ENCODE results near the gene CCDC91. TPM values are rescaled to one million over a fixed set of nuclear protein-coding genes. Genes with fewer than 3 reads are reported as not detected.
"Not testable (repeated sequence)": the region's sequence is repeated elsewhere in the genome, so short reads cannot be mapped to it uniquely, and the experiment has no call there.

Gene CCDC91
- total and polyA plus RNA-seq, 9 of the 15 experiments (the other 6 are each of a cell fraction or from before 2014, with no cell fraction given) = 10.1 to 31.1 (median 26.3) TPM

DNA sequence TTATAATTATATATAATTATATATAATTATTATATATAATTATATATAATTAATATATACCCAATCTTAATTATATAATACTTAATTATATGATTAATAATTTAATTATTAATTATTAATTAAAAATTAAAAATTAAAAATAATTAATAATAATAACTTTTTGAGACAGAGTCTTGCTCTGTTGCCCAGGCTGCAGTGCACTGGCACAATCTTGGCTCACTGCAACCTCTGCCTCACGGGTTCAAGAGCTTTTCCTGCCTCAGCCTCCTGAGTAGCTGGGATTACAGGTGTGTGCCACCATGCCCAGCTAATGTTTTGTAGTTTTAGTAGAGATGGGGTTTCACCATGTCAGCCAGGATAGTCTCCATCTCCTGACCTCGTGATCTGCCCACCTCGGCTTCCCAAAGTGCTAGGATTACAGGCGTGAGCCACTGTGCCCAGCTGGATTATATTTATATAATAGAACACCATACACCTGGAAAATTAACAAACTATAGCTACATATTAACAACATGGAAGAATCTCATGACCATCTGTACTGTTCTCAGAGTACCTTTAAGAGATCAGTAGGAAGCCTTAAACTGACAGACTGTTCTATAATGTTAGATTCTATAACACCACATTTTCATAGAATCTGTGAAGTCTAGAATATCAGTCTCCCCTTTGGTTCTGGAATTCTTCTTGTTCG is 77.8 kb downstream of the CCDC91 start:
- H3K4me1 ChIP-seq (replicated peaks in 1 of 2; ENCODE audit: control insufficient read depth in 2 of 2, insufficient read depth in 2 of 2, low read length in 2 of 2); H3K9me1 ChIP-seq (ENCODE audit: control insufficient read depth, insufficient read depth, low read length); H3K9me3 ChIP-seq (replicated peaks; ENCODE audit: control insufficient read depth, insufficient read depth, low read depth, low read length); H3K27ac ChIP-seq (ENCODE audit: extremely low read depth, low read depth, low read length); FAIRE-seq; H4K20me1 ChIP-seq (replicated peaks; ENCODE audit: control insufficient read depth, insufficient read depth, low read length); CTCF ChIA-PET (ENCODE audit: low intra/inter-chr PET ratio); in situ Hi-C loops (cut with MboI); ATAC-seq; H3K36me3 ChIP-seq (ENCODE audit: control insufficient read depth, insufficient read depth, low read length); H3K27me3 ChIP-seq (ENCODE audit: control insufficient read depth in 2 of 2, insufficient read depth in 2 of 2, low read length in 2 of 2); H3K9ac ChIP-seq (ENCODE audit: insufficient read depth in 1 of 2, low read depth in 2 of 2, low read length in 2 of 2); H2AFZ ChIP-seq (ENCODE audit: low read depth, low read length); intact Hi-C loops (cut with micrococcal nuclease); DNase-seq (ENCODE audit: extremely low read depth in 1 of 4, low spot score in 3 of 4); H3K79me2 ChIP-seq (ENCODE audit: control insufficient read depth, insufficient read depth, low read length); H3K4me2 ChIP-seq (ENCODE audit: insufficient read depth, low read length); BruUV-seq (replicated peaks); H3K4me3 ChIP-seq: not testable (repeated sequence)
- WGBS (ENCODE audit: insufficient coverage, low coverage, missing lambda C conversion rate) = 78% methylated on average over 5 of the region's 5 CpGs
- TF ChIP-seq DACH1 (IDR thresholded peaks at IDR 0.05; ENCODE audit: partially characterized antibody) = peak; percentile 52
- POLR2A ChIA-PET = interaction anchor here (0.6 kb wide), 1 partner anchor 60 kb away, joined by 3 read pairs; no protein-coding TSS in a partner anchor

- Histone ChIP-seq H3K27ac (ENCODE audit: extremely low read depth, low read depth, low read length) (no peak overlapping the region), H3K9ac (ENCODE audit: insufficient read depth in 1 of 2, low read depth in 2 of 2, low read length in 2 of 2) (no peak overlapping the region), H3K79me2 (ENCODE audit: control insufficient read depth, insufficient read depth, low read length) (no peaks in the 10 kb centered on the region), H2AFZ (ENCODE audit: low read depth, low read length) (no peak overlapping the region), H3K4me3 (no peak overlapping the region), H3K9me3 (replicated peaks; ENCODE audit: control insufficient read depth, insufficient read depth, low read depth, low read length) (no peaks in the 10 kb centered on the region), H3K36me3 (ENCODE audit: control insufficient read depth, insufficient read depth, low read length) (no peaks in the 10 kb centered on the region), H3K27me3 (ENCODE audit: control insufficient read depth in 2 of 2, insufficient read depth in 2 of 2, low read length in 2 of 2) (no peaks in the 10 kb centered on the region), H4K20me1 (replicated peaks; ENCODE audit: control insufficient read depth, insufficient read depth, low read length) (no peaks in the 10 kb centered on the region), H3K9me1 (ENCODE audit: control insufficient read depth, insufficient read depth, low read length) (no peaks in the 10 kb centered on the region), H3K4me2 (ENCODE audit: insufficient read depth, low read length) (no peak overlapping the region), H3K4me1 (replicated peaks in 1 of 2; ENCODE audit: control insufficient read depth in 2 of 2, insufficient read depth in 2 of 2, low read length in 2 of 2) (no peaks in the 10 kb centered on the region)
- no peak for ATAC-seq
- intact Hi-C loops (cut with micrococcal nuclease) (no loop called here), in situ Hi-C loops (cut with MboI) (no loop called here)
- no peak for DNase-seq (ENCODE audit: extremely low read depth in 1 of 4, low spot score in 3 of 4)
- WGBS (ENCODE audit: insufficient coverage, low coverage, missing lambda C conversion rate) = 80% methylated on average over 3 of the region's 3 CpGs
- TF ChIP-seq TSC22D4 (tag; IDR thresholded peaks at IDR 0.05) (no peak), SMARCB1 (IDR thresholded peaks at IDR 0.05; ENCODE audit: insufficient read length, low read depth) (no peak), NR2F6 (CRISPR knock-in tag; IDR thresholded peaks at IDR 0.05) (no peak)
- no peak for FAIRE-seq
- POLR2A ChIA-PET = interaction anchor here (0.6 kb wide), 1 partner anchor 59 kb away, joined by 3 read pairs; no protein-coding TSS in a partner anchor
- BruUV-seq (replicated peaks) = no TSS peak
- CTCF ChIA-PET (ENCODE audit: low intra/inter-chr PET ratio) = no interaction called here
Observed at GRCh38 chr12:28268608-28269229, 78.5 kb downstream of the CCDC91 start.
